ENCODE data around the gene FBXO11.

DNA sequence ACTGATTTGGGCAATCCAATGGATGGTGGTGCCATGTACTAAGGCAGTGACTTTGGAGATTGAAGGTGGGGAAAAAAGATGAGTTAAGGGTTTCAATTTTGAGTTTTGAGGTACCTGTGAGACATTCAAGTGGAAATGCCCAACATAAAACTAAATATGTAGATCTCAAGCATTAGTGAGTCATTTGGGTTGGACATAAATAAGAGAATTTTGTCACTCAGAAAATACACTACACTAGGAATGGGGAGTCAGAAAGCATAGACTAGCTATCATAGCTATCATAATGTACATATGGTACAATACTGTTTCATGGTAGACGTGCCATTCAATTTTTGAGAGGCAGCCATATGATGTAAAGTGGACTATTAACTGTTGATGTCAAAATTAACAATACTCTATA, 56.1 kb downstream of the FBXO11 start:
- TF ChIP-seq POLR2AphosphoS5 (IDR thresholded peaks at IDR 0.05; ENCODE audit: low read depth, low read length), result no peak
- TF ChIP-seq, protein P1, sequence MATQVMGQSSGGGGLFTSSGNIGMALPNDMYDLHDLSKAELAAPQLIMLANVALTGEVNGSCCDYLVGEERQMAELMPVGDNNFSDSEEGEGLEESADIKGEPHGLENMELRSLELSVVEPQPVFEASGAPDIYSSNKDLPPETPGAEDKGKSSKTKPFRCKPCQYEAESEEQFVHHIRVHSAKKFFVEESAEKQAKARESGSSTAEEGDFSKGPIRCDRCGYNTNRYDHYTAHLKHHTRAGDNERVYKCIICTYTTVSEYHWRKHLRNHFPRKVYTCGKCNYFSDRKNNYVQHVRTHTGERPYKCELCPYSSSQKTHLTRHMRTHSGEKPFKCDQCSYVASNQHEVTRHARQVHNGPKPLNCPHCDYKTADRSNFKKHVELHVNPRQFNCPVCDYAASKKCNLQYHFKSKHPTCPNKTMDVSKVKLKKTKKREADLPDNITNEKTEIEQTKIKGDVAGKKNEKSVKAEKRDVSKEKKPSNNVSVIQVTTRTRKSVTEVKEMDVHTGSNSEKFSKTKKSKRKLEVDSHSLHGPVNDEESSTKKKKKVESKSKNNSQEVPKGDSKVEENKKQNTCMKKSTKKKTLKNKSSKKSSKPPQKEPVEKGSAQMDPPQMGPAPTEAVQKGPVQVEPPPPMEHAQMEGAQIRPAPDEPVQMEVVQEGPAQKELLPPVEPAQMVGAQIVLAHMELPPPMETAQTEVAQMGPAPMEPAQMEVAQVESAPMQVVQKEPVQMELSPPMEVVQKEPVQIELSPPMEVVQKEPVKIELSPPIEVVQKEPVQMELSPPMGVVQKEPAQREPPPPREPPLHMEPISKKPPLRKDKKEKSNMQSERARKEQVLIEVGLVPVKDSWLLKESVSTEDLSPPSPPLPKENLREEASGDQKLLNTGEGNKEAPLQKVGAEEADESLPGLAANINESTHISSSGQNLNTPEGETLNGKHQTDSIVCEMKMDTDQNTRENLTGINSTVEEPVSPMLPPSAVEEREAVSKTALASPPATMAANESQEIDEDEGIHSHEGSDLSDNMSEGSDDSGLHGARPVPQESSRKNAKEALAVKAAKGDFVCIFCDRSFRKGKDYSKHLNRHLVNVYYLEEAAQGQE (IDR thresholded peaks at IDR 0.05; ENCODE audit: insufficient read depth in 1 of 2, low read depth in 2 of 2, low read length in 2 of 2), result no peak
- no peak for TF ChIP-seq SIN3A (IDR thresholded peaks at IDR 0.05; ENCODE audit: borderline replicate concordance, insufficient read depth, low read length)
